Activated CD8-positive, alpha-beta T cell treated with anti-CD3 and anti-CD28 coated beads for 36 hours (primary cell): ENCODE measurements around the gene HS3ST6. TPM values are rescaled to one million over a fixed set of nuclear protein-coding genes. Genes with fewer than 3 reads are reported as not detected.

Experiments
- ATAC-seq: fragments of 200-7000 bp; cut with Tn5 transposase; one replicate; pipeline ENCODE4 v1.10.0; 2021; ENCODE audit warnings: mild to moderate bottlenecking, moderate library complexity
- CTCF ChIA-PET: fragments of 350-600 bp; sonication (Branson Sonifier 250); formaldehyde crosslinking; loops from one replicate; lab custom pipeline; 2021; ENCODE audit warnings: antibody characterized with exemption; lab: Charles Lee
- POLR2A ChIA-PET: fragments of 350-600 bp; sonication (Branson Sonifier 250); formaldehyde crosslinking; loops from one replicate; lab custom pipeline; 2021; ENCODE audit warnings: antibody characterized with exemption; lab: Charles Lee
- DNase-seq: peaks from one replicate; pipeline ENCODE4 v3.0.0-alpha.2; 2020
- H3K27ac Mint-ChIP-seq: one replicate; pipeline ENCODE4 v1.8.0; 2021; ENCODE audit warnings: mild to moderate bottlenecking, mixed read lengths
- H3K27me3 Mint-ChIP-seq: one replicate; pipeline ENCODE4 v1.8.0; 2021; ENCODE audit warnings: mixed read lengths
- H3K36me3 Mint-ChIP-seq: one replicate; pipeline ENCODE4 v1.8.0; 2021; ENCODE audit warnings: low read depth, mixed read lengths
- H3K4me1 Mint-ChIP-seq: one replicate; pipeline ENCODE4 v1.8.0; 2021; ENCODE audit warnings: low read depth, mixed read lengths
- H3K4me3 Mint-ChIP-seq: one replicate; pipeline ENCODE4 v1.8.0; 2021; ENCODE audit warnings: mild to moderate bottlenecking, moderate library complexity, mixed read lengths
- H3K9me3 Mint-ChIP-seq: one replicate; pipeline ENCODE4 v1.8.0; 2021; ENCODE audit warnings: mixed read lengths
- CTCF ChIP-seq: fragments of 200-600 bp; IDR thresholded peaks from one replicate; pipeline ENCODE4 v1.8.0; 2022; ENCODE audit warnings: antibody characterized with exemption, mild to moderate bottlenecking
- intact Hi-C: fragments of 100-400 bp; cut with micrococcal nuclease; formaldehyde crosslinking; loops from one replicate; pipeline ENCODE4 v1.10.0; 2022
- total RNA-seq, 2 experiments: library from RNA; stranded (reverse); gene quantifications; one replicate each; pipeline ENCODE4 v1.2.3, GENCODE V29; 2021

HS3ST6 gene
- total RNA-seq: not detected

GRCh38 chr16:1918351-1919326 lies at the start of gene HS3ST6:
TSS of gene HS3ST6 (minus strand) at chr16:1918415. CDS start at chr16:1918323, 92 bp downstream.
- H3K4me1 Mint-ChIP-seq: no peaks in the 10 kb centered on the region
- POLR2A ChIA-PET: no interaction called here
- H3K27me3 Mint-ChIP-seq: peaks cover 52% of the 10 kb centered on the region
- ATAC-seq (no peak), DNase-seq (no peak)
- H3K4me3 Mint-ChIP-seq: no peak within 1 kb of the TSS
- no peaks in the 10 kb centered on the region for H3K36me3 Mint-ChIP-seq
- no peak for TF ChIP-seq CTCF
- intact Hi-C loops: loop anchor here (5.0 kb wide), 1 partner anchor 56 kb away; no protein-coding TSS in a partner anchor
- no peak within 1 kb of the TSS for H3K27ac Mint-ChIP-seq
- H3K9me3 Mint-ChIP-seq: no peaks in the 10 kb centered on the region
- CTCF ChIA-PET: interaction anchor here (2.5 kb wide), 1 partner anchor 10 kb away, joined by 10 read pairs; no protein-coding TSS in a partner anchor

- TF ChIP-seq CTCF: no peak
- intact Hi-C loops: no loop called here
- Mint-ChIP-seq H3K9me3 (no peaks in the 10 kb centered on the region), H3K27me3 (no peaks in the 10 kb centered on the region), H3K36me3 (peaks cover 42% of the 10 kb centered on the region), H3K27ac (peak within 1 kb of the TSS; percentile 96), H3K4me3 (peak within 1 kb of the TSS; percentile 98), H3K4me1 (peaks cover 28% of the 10 kb centered on the region)
- ATAC-seq (no peak), DNase-seq (no peak)
- ChIA-PET CTCF (no interaction called here), POLR2A (interaction anchor here (0.7 to 14.3 kb wide), 7 partner anchors 18 to 194 kb away, joined by 3 to 505 read pairs (median 8); partner anchors contain the start of genes EME2, GFER, MRPS34 and MSRB1)
Measured at GRCh38 chr16:1966460-1966859, 48.2 kb upstream of the HS3ST6 start, which contains the start of gene RNF151. TSS of gene RNF151 (plus strand) at chr16:1966856. CDS start at chr16:1966882, 26 bp downstream.

GRCh38 chr16:1965396-1966001 lies 47.3 kb upstream of the HS3ST6 start:
- ATAC-seq (no peak), DNase-seq (peak; percentile 31)
- peak overlapping the region; percentile 96 for H3K27ac Mint-ChIP-seq
- intact Hi-C loops: no loop called here
- CTCF ChIA-PET: interaction anchor here (1.0 to 1.4 kb wide), 2 partner anchors 19 to 38 kb away, joined by 3 to 4 read pairs; partner anchors contain the start of gene GFER
- no peak for TF ChIP-seq CTCF
- peaks cover 49% of the 10 kb centered on the region for H3K36me3 Mint-ChIP-seq
- POLR2A ChIA-PET: interaction anchor here (0.7 to 14.3 kb wide), 24 partner anchors 10 to 250 kb away, joined by 3 to 505 read pairs (median 4); partner anchors contain the start of genes EME2, GFER, MRPS34 and MSRB1
- no peaks in the 10 kb centered on the region for H3K9me3 Mint-ChIP-seq
- peaks cover 31% of the 10 kb centered on the region for H3K4me1 Mint-ChIP-seq
- no peaks in the 10 kb centered on the region for H3K27me3 Mint-ChIP-seq
- peak overlapping the region; percentile 98 for H3K4me3 Mint-ChIP-seq

GRCh38 chr16:1964506-1965395 lies 46.5 kb upstream of the HS3ST6 start, which contains the start of gene RPS2:
TSS of gene RPS2 (minus strand) at chr16:1964826. CDS start at chr16:1964625, 201 bp downstream.
- POLR2A ChIA-PET: interaction anchor here (0.6 to 14.3 kb wide), 35 partner anchors 10 to 803 kb away, joined by 3 to 505 read pairs (median 3); partner anchors contain the start of genes GFER, MEIOB, MSRB1 and NME3
- peak; percentile 87 for ATAC-seq
- CTCF ChIA-PET: interaction anchor here (0.9 to 1.4 kb wide), 4 partner anchors 18 to 191 kb away, joined by 3 to 4 read pairs (median 3); partner anchors contain the start of genes GFER and TRAF7
- Mint-ChIP-seq H3K4me3 (peak within 1 kb of the TSS; percentile 98), H3K27me3 (no peaks in the 10 kb centered on the region), H3K4me1 (peaks cover 33% of the 10 kb centered on the region), H3K36me3 (peaks cover 55% of the 10 kb centered on the region), H3K27ac (peak within 1 kb of the TSS; percentile 96), H3K9me3 (no peaks in the 10 kb centered on the region)
- TF ChIP-seq CTCF: no peak
- peak; percentile 99 for DNase-seq
- intact Hi-C loops: no loop called here
